ENCODE measurements around the gene ZNF407.

DNA sequence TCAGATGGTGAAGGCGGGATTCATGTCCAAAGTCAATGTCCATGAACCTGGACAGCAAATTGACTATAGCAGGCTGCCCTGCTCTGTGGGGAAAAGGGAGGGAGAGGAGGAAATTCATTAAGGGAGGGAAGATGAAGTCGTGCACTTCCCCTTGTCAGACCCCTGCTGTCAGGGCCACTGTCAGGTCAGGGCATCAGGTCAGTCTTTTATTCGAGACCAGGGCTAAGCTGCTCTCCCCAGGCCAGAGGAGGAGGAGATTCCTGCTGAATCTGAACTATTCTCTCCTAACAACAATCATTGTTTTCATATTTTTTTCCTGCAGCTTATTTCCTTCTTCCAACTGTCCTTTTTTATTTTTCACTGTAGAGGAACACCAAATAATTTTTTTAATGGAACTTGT is 46.2 kb upstream of the ZNF407 start:
- TF ChIP-seq, protein P1, sequence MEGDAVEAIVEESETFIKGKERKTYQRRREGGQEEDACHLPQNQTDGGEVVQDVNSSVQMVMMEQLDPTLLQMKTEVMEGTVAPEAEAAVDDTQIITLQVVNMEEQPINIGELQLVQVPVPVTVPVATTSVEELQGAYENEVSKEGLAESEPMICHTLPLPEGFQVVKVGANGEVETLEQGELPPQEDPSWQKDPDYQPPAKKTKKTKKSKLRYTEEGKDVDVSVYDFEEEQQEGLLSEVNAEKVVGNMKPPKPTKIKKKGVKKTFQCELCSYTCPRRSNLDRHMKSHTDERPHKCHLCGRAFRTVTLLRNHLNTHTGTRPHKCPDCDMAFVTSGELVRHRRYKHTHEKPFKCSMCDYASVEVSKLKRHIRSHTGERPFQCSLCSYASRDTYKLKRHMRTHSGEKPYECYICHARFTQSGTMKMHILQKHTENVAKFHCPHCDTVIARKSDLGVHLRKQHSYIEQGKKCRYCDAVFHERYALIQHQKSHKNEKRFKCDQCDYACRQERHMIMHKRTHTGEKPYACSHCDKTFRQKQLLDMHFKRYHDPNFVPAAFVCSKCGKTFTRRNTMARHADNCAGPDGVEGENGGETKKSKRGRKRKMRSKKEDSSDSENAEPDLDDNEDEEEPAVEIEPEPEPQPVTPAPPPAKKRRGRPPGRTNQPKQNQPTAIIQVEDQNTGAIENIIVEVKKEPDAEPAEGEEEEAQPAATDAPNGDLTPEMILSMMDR (IDR thresholded peaks at IDR 0.05; ENCODE audit: low read depth, low read length, missing input control) = no peak
- TF ChIP-seq GABPA (IDR thresholded peaks at IDR 0.05 in 1 of 2, conservative IDR thresholded peaks at IDR 0.05 in 1 of 2) (no peak), SP1 (IDR thresholded peaks at IDR 0.05) (no peak), FOXA1 (IDR thresholded peaks at IDR 0.05) (no peak), YY1 (IDR thresholded peaks at IDR 0.05) (no peak), EGR1 (IDR thresholded peaks at IDR 0.05; ENCODE audit: low read depth in 2 of 2) (no peak), HNF4A (conservative IDR thresholded peaks at IDR 0.05) (no peak), TAF1 (conservative IDR thresholded peaks at IDR 0.05) (no peak), HNF4G (IDR thresholded peaks at IDR 0.05) (no peak), RAD21 (IDR thresholded peaks at IDR 0.05) (no peak)
- TF ChIP-seq, protein P2, sequence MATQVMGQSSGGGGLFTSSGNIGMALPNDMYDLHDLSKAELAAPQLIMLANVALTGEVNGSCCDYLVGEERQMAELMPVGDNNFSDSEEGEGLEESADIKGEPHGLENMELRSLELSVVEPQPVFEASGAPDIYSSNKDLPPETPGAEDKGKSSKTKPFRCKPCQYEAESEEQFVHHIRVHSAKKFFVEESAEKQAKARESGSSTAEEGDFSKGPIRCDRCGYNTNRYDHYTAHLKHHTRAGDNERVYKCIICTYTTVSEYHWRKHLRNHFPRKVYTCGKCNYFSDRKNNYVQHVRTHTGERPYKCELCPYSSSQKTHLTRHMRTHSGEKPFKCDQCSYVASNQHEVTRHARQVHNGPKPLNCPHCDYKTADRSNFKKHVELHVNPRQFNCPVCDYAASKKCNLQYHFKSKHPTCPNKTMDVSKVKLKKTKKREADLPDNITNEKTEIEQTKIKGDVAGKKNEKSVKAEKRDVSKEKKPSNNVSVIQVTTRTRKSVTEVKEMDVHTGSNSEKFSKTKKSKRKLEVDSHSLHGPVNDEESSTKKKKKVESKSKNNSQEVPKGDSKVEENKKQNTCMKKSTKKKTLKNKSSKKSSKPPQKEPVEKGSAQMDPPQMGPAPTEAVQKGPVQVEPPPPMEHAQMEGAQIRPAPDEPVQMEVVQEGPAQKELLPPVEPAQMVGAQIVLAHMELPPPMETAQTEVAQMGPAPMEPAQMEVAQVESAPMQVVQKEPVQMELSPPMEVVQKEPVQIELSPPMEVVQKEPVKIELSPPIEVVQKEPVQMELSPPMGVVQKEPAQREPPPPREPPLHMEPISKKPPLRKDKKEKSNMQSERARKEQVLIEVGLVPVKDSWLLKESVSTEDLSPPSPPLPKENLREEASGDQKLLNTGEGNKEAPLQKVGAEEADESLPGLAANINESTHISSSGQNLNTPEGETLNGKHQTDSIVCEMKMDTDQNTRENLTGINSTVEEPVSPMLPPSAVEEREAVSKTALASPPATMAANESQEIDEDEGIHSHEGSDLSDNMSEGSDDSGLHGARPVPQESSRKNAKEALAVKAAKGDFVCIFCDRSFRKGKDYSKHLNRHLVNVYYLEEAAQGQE (IDR thresholded peaks at IDR 0.05) = no peak
- TF ChIP-seq, protein P3, sequence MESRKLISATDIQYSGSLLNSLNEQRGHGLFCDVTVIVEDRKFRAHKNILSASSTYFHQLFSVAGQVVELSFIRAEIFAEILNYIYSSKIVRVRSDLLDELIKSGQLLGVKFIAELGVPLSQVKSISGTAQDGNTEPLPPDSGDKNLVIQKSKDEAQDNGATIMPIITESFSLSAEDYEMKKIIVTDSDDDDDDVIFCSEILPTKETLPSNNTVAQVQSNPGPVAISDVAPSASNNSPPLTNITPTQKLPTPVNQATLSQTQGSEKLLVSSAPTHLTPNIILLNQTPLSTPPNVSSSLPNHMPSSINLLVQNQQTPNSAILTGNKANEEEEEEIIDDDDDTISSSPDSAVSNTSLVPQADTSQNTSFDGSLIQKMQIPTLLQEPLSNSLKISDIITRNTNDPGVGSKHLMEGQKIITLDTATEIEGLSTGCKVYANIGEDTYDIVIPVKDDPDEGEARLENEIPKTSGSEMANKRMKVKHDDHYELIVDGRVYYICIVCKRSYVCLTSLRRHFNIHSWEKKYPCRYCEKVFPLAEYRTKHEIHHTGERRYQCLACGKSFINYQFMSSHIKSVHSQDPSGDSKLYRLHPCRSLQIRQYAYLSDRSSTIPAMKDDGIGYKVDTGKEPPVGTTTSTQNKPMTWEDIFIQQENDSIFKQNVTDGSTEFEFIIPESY (IDR thresholded peaks at IDR 0.05) = no peak
- TF ChIP-seq, protein P4, sequence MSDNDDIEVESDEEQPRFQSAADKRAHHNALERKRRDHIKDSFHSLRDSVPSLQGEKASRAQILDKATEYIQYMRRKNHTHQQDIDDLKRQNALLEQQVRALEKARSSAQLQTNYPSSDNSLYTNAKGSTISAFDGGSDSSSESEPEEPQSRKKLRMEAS (IDR thresholded peaks at IDR 0.05) = no peak
- TF ChIP-seq, protein P5, sequence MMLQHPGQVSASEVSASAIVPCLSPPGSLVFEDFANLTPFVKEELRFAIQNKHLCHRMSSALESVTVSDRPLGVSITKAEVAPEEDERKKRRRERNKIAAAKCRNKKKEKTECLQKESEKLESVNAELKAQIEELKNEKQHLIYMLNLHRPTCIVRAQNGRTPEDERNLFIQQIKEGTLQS (IDR thresholded peaks at IDR 0.05) = no peak
